Tibial artery (tissue), 4 donors: ENCODE data around the gene NWD2.

ENCODE experiments used
- DNase-seq, 2 donors: peaks; one replicate each; pipeline ENCODE4 v3.0.0-alpha.2; 2019
- H3K27ac ChIP-seq, 2 donors: fragments of 200-600 bp; sonication (generic) in 1 of 2; 1 replicate in 1 of 2; 2 replicates in 1 of 2; pipeline ENCODE4 v1.5.1; 2018 to 2019; ENCODE audit warnings: mild to moderate bottlenecking in 1 of 2
- H3K27me3 ChIP-seq, 2 donors: fragments of 200-600 bp; sonication (generic) in 1 of 2; one replicate each; pipeline versions ENCODE4 v1.5.1 to v1.6.0; 2016 to 2019
- H3K36me3 ChIP-seq, 3 donors: fragments of 200-600 bp; sonication (generic) in 2 of 3; one replicate each; pipeline ENCODE4 v1.5.1; 2016 to 2019; ENCODE audit warnings: mild to moderate bottlenecking in 2 of 3
- H3K4me1 ChIP-seq, 4 donors: fragments of 200-600 bp; sonication (generic) in 2 of 4; 1 replicate in 3 of 4; 2 replicates in 1 of 4; pipeline ENCODE4 v1.5.1; 2016 to 2019
- H3K4me3 ChIP-seq, 2 donors: fragments of 200-600 bp; sonication (generic) in 1 of 2; 1 replicate in 1 of 2; 2 replicates in 1 of 2; pipeline ENCODE4 v1.5.1; 2018 to 2019; ENCODE audit warnings: mild to moderate bottlenecking in 2 of 2
- H3K9me3 ChIP-seq, 3 donors: fragments of 200-600 bp; sonication (generic) in 1 of 3; one replicate each; pipeline ENCODE4 v1.5.1; 2016 to 2019
- intact Hi-C: fragments of 100-400 bp; cut with DNase I; formaldehyde crosslinking; loops from one replicate; pipeline ENCODE4 v1.15.0; 2023; ENCODE audit warnings: low total_unique reads
- TF ChIP-seq, protein P1 (sequence below), 2 experiments: fragments of 200-600 bp in 1 of 2; fragments of 450-650 bp in 1 of 2; IDR thresholded peaks; one replicate each; pipeline ENCODE4 v1.5.1; 2017 to 2019; ENCODE audit warnings: antibody characterized with exemption in 2 of 2, mild to moderate bottlenecking in 1 of 2, moderate library complexity in 1 of 2

The NWD2 gene

DNA sequence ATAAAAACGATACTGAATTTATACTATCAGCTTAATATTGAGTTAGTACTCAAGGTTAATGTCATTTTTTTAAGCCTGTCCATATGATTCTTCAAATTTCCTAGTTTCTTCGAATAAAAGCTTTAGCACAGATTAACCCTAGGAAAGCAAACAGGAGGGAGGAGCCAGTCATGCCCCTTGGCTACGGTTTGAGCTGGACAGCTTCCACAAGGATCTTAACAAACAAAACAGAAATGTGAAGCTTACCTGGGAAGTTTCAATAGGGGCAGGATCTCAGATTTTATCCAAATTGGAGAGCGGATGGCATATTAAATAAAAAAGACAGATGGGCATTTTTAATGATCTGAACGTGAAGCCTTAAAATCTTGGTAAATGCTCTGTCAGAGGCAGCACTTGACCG is 2.3 kb downstream of the NWD2 start:
- Histone ChIP-seq H3K27ac (no peak overlapping the region), H3K9me3 (no peaks in the 10 kb centered on the region), H3K4me3 (no peak overlapping the region), H3K4me1 (peaks cover 0 to 13% (median 6%) of the 10 kb centered on the region in 4 donors), H3K27me3 (peaks cover 0 to 32% of the 10 kb centered on the region in 2 donors), H3K36me3 (no peaks in the 10 kb centered on the region)
- intact Hi-C loops: no loop called here
- TF ChIP-seq, protein P1, sequence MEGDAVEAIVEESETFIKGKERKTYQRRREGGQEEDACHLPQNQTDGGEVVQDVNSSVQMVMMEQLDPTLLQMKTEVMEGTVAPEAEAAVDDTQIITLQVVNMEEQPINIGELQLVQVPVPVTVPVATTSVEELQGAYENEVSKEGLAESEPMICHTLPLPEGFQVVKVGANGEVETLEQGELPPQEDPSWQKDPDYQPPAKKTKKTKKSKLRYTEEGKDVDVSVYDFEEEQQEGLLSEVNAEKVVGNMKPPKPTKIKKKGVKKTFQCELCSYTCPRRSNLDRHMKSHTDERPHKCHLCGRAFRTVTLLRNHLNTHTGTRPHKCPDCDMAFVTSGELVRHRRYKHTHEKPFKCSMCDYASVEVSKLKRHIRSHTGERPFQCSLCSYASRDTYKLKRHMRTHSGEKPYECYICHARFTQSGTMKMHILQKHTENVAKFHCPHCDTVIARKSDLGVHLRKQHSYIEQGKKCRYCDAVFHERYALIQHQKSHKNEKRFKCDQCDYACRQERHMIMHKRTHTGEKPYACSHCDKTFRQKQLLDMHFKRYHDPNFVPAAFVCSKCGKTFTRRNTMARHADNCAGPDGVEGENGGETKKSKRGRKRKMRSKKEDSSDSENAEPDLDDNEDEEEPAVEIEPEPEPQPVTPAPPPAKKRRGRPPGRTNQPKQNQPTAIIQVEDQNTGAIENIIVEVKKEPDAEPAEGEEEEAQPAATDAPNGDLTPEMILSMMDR (IDR thresholded peaks at IDR 0.05): no peak
- DNase-seq: no peak

GRCh38 chr4:37258221-37258620 is 13.7 kb downstream of the NWD2 start:
- Histone ChIP-seq H3K27me3 (no peaks in the 10 kb centered on the region), H3K4me1 (no peaks in the 10 kb centered on the region), H3K27ac (no peak overlapping the region), H3K36me3 (no peaks in the 10 kb centered on the region), H3K4me3 (no peak overlapping the region), H3K9me3 (no peaks in the 10 kb centered on the region)
- TF ChIP-seq, protein P1 (IDR thresholded peaks at IDR 0.05): no peak
- intact Hi-C loops: no loop called here
- DNase-seq: no peak

- Histone ChIP-seq H3K36me3 (no peaks in the 10 kb centered on the region), H3K4me3 (no peak overlapping the region), H3K27ac (no peak overlapping the region), H3K4me1 (no peaks in the 10 kb centered on the region), H3K9me3 (no peaks in the 10 kb centered on the region), H3K27me3 (no peaks in the 10 kb centered on the region)
- TF ChIP-seq, protein P1 (IDR thresholded peaks at IDR 0.05): no peak
- no peak for DNase-seq
- intact Hi-C loops: no loop called here
Measured at GRCh38 chr4:37268319-37268718, 23.8 kb downstream of the NWD2 start.

- intact Hi-C loops: no loop called here
- no peaks in the 10 kb centered on the region for H3K4me1 ChIP-seq
- H3K4me3 ChIP-seq: no peak overlapping the region
- H3K27ac ChIP-seq: no peak overlapping the region
- no peaks in the 10 kb centered on the region for H3K27me3 ChIP-seq
- no peaks in the 10 kb centered on the region for H3K36me3 ChIP-seq
- no peak for DNase-seq
- TF ChIP-seq, protein P1 (IDR thresholded peaks at IDR 0.05): no peak
- peaks cover 0 to 3% (median 0%) of the 10 kb centered on the region in 3 donors for H3K9me3 ChIP-seq
Measured at GRCh38 chr4:37279121-37279520, 34.6 kb downstream of the NWD2 start.

- intact Hi-C loops: no loop called here
- no peak for DNase-seq
- H3K36me3 ChIP-seq: no peaks in the 10 kb centered on the region
- H3K4me1 ChIP-seq: no peaks in the 10 kb centered on the region
- H3K9me3 ChIP-seq: peaks cover 0 to 3% (median 0%) of the 10 kb centered on the region in 3 donors
- H3K4me3 ChIP-seq: no peak overlapping the region
- H3K27me3 ChIP-seq: no peaks in the 10 kb centered on the region
- H3K27ac ChIP-seq: no peak overlapping the region
- TF ChIP-seq, protein P1 (IDR thresholded peaks at IDR 0.05): no peak
Measured at GRCh38 chr4:37279894-37280592, 35.5 kb downstream of the NWD2 start.
